ENCODE measurements around the gene PKNOX1.

DNA sequence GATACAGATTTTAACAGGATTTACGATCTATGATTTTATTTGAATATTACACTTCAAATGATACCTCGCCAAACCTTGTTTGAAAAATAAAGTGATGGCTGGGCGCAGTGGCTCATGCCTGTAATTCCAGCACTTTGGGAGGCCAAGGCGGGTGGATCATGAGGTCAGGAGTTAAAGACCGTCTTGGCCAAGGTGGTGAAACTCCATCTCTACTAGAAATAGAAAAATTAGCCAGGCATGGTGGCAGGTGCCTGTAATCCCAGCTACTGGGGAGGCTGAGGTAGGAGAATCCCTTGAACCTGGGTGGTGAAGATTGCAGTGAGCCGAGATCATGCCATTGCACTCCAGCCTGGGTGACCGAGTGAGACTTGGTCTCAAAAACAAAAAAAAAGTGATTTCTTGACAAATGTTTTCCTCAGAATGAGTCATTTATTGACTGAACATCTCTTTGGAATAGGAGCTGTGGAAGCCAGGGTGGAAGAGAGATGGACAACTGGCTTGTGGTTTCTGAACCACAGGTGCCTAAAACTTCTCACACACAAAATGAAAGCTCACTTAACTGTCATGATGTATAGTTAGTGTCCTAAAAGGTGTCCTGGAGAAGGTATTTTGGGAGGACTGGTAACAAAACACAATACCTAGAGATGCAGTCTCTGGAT, 11.9 kb downstream of the PKNOX1 start:
- TF ChIP-seq, protein P1, sequence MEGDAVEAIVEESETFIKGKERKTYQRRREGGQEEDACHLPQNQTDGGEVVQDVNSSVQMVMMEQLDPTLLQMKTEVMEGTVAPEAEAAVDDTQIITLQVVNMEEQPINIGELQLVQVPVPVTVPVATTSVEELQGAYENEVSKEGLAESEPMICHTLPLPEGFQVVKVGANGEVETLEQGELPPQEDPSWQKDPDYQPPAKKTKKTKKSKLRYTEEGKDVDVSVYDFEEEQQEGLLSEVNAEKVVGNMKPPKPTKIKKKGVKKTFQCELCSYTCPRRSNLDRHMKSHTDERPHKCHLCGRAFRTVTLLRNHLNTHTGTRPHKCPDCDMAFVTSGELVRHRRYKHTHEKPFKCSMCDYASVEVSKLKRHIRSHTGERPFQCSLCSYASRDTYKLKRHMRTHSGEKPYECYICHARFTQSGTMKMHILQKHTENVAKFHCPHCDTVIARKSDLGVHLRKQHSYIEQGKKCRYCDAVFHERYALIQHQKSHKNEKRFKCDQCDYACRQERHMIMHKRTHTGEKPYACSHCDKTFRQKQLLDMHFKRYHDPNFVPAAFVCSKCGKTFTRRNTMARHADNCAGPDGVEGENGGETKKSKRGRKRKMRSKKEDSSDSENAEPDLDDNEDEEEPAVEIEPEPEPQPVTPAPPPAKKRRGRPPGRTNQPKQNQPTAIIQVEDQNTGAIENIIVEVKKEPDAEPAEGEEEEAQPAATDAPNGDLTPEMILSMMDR (conservative IDR thresholded peaks at IDR 0.05 in 1 of 2, IDR thresholded peaks at IDR 0.05 in 1 of 2; ENCODE audit: extremely low read depth in 1 of 2, insufficient read depth in 1 of 2, low read depth in 1 of 2, low read length in 2 of 2) = no peak
- no peak for TF ChIP-seq EZH2 (IDR thresholded peaks at IDR 0.05; ENCODE audit: borderline replicate concordance, low read length)

Data from mammary epithelial cell (primary cell).